Colonic mucosa (tissue), 4 donors: Measurements from ENCODE around the gene LRRC26. TPM values are rescaled to one million over a fixed set of nuclear protein-coding genes. Genes with fewer than 3 reads are reported as not detected.

ENCODE experiments used
- DNase-seq: peaks from one replicate; pipeline ENCODE4 v3.0.0-alpha.2; 2020
- H3K27ac ChIP-seq: fragments of 200-600 bp; one replicate; pipeline ENCODE4 v1.8.0; 2021
- H3K27me3 ChIP-seq: fragments of 200-600 bp; one replicate; pipeline ENCODE4 v1.8.0; 2021
- H3K36me3 ChIP-seq: fragments of 200-600 bp; one replicate; pipeline ENCODE4 v1.8.0; 2021
- H3K4me1 ChIP-seq: fragments of 200-600 bp; one replicate; pipeline ENCODE4 v1.8.0; 2021; ENCODE audit warnings: mild to moderate bottlenecking
- H3K4me3 ChIP-seq: fragments of 200-600 bp; one replicate; pipeline ENCODE4 v1.8.0; 2021
- H3K9ac ChIP-seq, 2 donors: one replicate each; pipeline ENCODE4 v1.7.0; 2013; ENCODE audit warnings: control low read depth in 2 of 2, low read depth in 2 of 2, low read length in 2 of 2
- H3K9me3 ChIP-seq: fragments of 200-600 bp; one replicate; pipeline ENCODE4 v1.8.0; 2021
- CTCF ChIP-seq: fragments of 200-600 bp; IDR thresholded peaks from one replicate; pipeline ENCODE4 v1.8.0; 2022; ENCODE audit warnings: antibody characterized with exemption, mild to moderate bottlenecking
- intact Hi-C: fragments of 100-400 bp; cut with DNase I; formaldehyde crosslinking; loops from one replicate; pipeline ENCODE4 v1.14.1; 2022
- total RNA-seq, 2 donors: library from RNA; stranded (reverse); fragmentation: NEBNext Ultra II Directional in 1 of 2; extraction: Animal tissue kit (Norgen Biotek cat#: 25700) in 1 of 2; gene quantifications; one replicate each; pipeline ENCODE4 v1.2.1, GENCODE V29; 2021
- donor health status: healthy.
- donor health status: DM: no; HTN: no; CAD: no.
- donor health status: DM: no; HTN: no; CAD: no.

The LRRC26 gene
- total RNA-seq, 2 donors from 2014 or later: 64.6 to 95.8 TPM

GRCh38 chr9:137160716-137161557, 8.9 kb downstream of the LRRC26 start:
- no peaks in the 10 kb centered on the region for H3K9me3 ChIP-seq
- intact Hi-C loops: no loop called here
- H3K36me3 ChIP-seq: no peaks in the 10 kb centered on the region
- H3K27ac ChIP-seq: no peak overlapping the region
- H3K27me3 ChIP-seq: peaks cover 82% of the 10 kb centered on the region
- peaks cover 16% of the 10 kb centered on the region for H3K4me1 ChIP-seq
- no peak for TF ChIP-seq CTCF
- no peak overlapping the region for H3K4me3 ChIP-seq
- no peak overlapping the region for H3K9ac ChIP-seq
- DNase-seq: no peak

- Histone ChIP-seq H3K4me1 (peaks cover 16% of the 10 kb centered on the region), H3K9ac (no peak overlapping the region), H3K27ac (no peak overlapping the region), H3K27me3 (peaks cover 84% of the 10 kb centered on the region), H3K36me3 (no peaks in the 10 kb centered on the region), H3K4me3 (no peak overlapping the region), H3K9me3 (no peaks in the 10 kb centered on the region)
- no peak for TF ChIP-seq CTCF
- no peak for DNase-seq
- intact Hi-C loops: no loop called here
Observed at GRCh38 chr9:137160054-137160425, 9.8 kb downstream of the LRRC26 start.

- Histone ChIP-seq H3K9me3 (no peaks in the 10 kb centered on the region), H3K9ac (no peak overlapping the region), H3K4me3 (no peak overlapping the region), H3K27me3 (peaks cover 81% of the 10 kb centered on the region), H3K36me3 (no peaks in the 10 kb centered on the region), H3K27ac (no peak overlapping the region), H3K4me1 (peaks cover 16% of the 10 kb centered on the region)
- TF ChIP-seq CTCF: no peak
- no peak for DNase-seq
- intact Hi-C loops: no loop called here
Observed at GRCh38 chr9:137159105-137160053, 10.5 kb downstream of the LRRC26 start.

- Histone ChIP-seq H3K9me3 (no peaks in the 10 kb centered on the region), H3K36me3 (no peaks in the 10 kb centered on the region), H3K4me3 (no peak overlapping the region), H3K4me1 (peaks cover 16% of the 10 kb centered on the region), H3K9ac (no peak overlapping the region), H3K27me3 (peaks cover 73% of the 10 kb centered on the region), H3K27ac (no peak overlapping the region)
- intact Hi-C loops: no loop called here
- no peak for TF ChIP-seq CTCF
- DNase-seq: no peak
Observed at GRCh38 chr9:137158625-137159024, 11.2 kb downstream of the LRRC26 start.

- no peak overlapping the region for H3K4me3 ChIP-seq
- H3K27ac ChIP-seq: no peak overlapping the region
- H3K4me1 ChIP-seq: peaks cover 7% of the 10 kb centered on the region
- no peak for TF ChIP-seq CTCF
- intact Hi-C loops: no loop called here
- peaks cover 66% of the 10 kb centered on the region for H3K27me3 ChIP-seq
- H3K9me3 ChIP-seq: no peaks in the 10 kb centered on the region
- DNase-seq: no peak
- no peaks in the 10 kb centered on the region for H3K36me3 ChIP-seq
- no peak overlapping the region for H3K9ac ChIP-seq
Observed at GRCh38 chr9:137157618-137158415, 12.0 kb downstream of the LRRC26 start.
